ENCODE results near the gene HGFAC.
"Not testable (repeated sequence)": the region's sequence is repeated elsewhere in the genome, so short reads cannot be mapped to it uniquely, and the experiment has no call there.

Gene HGFAC

GRCh38 chr4:3441501-3442459, at the start of gene HGFAC:
Gene HGFAC (plus strand): TSS chr4:3441968. CDS start chr4:3442002, 34 bp downstream.
- DNase-seq: no peak

DNA sequence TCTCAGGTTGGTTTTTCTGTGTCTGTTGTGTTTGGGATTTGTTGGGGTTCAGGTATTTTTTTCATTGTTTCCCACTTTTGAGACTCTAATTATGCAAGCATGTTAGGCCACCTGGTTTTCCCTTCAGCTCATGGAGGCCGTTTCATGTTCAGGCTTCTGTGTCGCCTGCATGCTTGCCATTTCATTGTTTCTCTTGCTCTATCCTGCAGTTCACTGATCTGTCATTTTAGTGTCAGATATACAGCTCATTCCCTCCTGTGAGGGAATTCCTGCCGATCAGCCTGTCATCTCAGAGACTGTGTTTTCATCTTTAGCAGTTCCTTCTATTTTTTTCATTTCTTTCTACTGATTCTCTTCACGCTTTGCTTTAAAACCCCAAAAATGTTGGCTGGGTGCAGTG, 49.4 kb upstream of the HGFAC start:
- no peak for DNase-seq

- no peak for DNase-seq
Observed at GRCh38 chr4:3393171-3393570, 48.6 kb upstream of the HGFAC start.

DNA sequence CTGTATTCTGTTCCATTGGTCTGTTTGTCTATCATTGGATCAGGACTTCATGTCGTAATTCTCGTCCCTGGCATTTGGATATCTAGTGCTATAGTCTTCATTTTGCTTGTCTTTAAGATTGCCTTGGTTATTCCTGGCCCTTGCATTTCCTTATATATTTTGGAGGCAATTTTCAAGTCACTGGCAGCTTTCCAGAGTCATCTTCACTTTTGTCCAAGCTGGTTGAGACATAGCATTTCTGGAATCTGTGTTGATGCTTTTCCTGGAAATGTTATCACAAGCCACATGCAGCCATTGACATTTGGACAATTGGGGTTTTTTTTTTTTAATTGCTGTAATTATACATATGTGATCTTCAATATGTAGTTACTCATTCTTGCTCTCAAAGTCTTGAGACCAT, 45.2 kb upstream of the HGFAC start:
- DNase-seq: no peak

DNA sequence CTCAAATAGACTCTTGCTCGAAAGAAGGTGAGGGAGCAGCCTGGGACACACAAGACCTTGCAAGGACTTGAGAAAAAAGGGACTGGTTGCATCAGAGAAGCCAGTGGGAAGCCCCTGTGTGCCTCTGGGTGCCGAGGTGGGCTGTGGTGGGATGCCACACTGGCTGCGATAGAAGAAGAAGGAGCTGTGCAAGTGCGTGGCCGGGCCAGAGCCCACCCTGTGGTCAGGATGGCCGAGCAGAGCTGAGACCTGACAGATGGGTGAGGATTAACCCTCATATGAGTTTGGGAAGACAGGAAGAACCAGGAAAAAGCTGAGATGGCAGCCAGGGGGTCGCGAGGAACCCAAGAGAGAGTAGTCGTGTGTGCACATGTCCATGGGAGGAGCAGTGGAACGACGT, 44.6 kb upstream of the HGFAC start:
- no peak for DNase-seq

DNA sequence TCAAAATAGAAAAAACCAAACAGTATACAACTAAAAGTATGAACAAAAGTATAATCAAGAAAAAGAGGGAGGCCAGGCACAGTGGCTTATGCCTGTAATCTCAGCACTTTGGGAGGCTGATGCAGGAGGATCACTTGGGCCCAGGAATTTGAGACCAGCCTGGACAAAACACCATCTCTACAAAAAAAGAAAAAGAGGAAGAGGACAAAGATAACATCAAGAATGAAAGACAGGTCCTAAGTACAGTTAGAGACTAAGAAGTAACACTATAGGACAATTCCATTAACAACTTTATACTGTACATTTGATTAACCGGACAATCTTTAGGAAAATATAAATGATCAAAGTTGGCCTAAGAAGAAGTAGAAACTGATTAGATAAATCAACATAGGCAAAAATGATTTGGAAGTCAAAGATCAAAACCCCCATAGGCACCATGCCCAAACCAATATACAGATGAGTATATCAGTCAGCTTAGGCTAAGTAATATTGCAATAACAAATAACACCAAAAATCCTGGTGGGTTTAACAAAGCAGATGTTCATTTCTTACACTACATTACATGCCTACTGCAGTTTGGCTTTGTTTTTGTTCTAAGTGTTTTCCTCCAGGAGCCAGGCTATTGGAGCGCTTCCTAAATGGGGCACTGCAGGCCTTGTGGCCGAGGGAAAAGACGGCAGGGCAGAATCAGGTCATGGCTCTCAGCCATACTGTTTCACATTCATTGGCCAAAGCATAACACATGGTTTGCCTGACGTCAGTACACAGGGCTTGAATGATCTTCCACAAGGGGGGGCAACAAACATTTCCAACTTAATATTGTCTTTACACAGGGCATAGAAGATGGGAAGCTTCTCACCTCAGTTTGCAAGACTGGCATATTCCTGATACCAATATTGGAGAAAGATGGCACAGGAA, 42.2 kb upstream of the HGFAC start:
- DNase-seq: no peak

GRCh38 chr4:3401436-3402171, 40.2 kb upstream of the HGFAC start:
- no peak for DNase-seq

GRCh38 chr4:3402491-3403347, 39.0 kb upstream of the HGFAC start:
- no peak for DNase-seq

DNA sequence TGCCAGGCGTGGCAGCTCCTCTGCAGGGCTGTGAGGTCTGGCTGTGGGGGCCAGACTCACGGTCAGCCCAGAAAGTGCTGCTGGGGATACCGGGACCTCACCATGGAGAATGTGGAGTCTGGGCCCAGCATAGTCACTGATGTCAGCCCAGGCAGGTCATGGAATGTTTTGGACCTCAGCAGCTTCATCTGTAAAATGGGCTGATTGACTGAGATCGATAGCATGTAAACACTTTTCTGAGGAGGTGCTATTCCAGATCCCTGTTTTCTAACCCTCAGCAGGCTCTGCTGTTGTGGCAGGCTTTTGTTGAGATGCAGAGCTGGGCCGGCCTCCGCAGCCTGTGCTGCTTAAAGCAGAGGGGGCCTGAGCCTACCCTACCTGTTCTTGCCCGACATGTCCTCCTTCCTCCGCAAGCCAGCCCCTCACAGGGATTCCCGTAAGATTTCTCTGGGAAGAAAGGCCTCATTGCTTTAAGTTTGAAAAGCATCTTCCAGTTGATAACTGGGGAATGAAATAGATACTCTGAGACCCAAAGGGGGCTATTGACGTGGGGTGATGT, 38.3 kb upstream of the HGFAC start:
- no peak for DNase-seq

DNA sequence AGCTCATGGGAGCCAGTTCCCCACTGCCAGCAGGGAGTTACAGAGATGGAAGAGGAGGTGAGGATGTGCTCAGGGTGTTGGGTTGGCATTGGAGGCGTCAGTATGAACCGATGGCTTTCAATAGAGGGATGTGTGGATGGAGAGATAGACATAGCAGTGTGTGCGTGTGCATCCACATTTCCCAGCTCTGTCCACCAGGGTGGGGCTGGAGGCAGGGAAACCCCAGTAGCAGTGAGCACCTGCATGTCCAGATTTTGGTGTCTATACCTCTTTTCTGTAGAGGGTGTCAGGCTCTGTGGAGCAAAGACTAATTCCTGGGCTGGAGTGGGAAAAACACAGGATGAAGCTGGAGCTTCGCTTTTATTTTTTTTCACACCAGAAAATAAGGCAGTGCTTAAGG, 37.2 kb upstream of the HGFAC start:
- no peak for DNase-seq

GRCh38 chr4:3405176-3405575, 36.6 kb upstream of the HGFAC start:
- no peak for DNase-seq

- DNase-seq: no peak
Observed at GRCh38 chr4:3406021-3406420, 35.7 kb upstream of the HGFAC start.

GRCh38 chr4:3406431-3406830, 35.3 kb upstream of the HGFAC start:
- no peak for DNase-seq

GRCh38 chr4:3407171-3407771, 34.5 kb upstream of the HGFAC start:
- no peak for DNase-seq

DNA sequence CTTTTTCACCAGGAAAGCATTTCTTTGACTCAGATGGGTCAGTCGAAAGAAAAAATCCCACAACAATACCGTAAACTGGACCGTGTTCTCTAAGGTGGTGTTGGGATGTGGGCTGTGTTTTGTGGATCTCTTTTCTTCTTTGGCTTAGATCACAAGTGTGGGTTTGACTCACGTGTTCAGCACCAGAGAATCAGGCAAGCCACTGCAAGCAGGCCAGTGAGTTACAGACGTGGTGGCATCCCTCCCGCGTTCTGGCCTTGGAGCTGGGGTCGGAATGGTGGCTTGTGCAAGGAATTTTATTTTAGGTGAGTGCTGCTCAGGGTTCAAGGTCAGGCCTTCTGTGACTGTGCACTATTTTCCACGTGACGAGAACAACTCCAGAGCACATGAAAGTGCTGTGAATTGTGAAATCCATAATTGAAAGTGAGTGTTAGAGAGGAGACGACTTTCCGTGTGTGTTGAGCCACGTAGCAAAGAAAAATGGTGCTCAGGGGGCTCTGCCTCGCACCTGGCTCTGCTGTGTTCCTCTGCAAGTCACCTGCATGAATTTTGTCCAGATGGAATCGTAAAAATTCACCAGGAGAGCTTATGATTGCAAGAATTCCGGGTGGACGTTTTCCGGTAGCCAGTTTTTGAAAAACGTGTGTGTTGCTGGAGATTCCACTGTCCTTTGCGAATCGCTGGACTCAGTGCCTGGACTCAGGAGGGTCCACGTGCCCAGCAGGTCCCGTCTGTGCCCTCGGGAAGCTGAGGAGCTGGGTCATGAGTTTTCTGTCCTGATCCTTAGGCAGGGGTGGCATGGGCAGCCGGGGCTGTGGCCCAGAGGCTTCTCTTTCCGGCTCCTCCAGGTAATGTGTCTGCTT, 33.6 kb upstream of the HGFAC start:
- no peak for DNase-seq

GRCh38 chr4:3408793-3409330, 32.9 kb upstream of the HGFAC start:
- no peak for DNase-seq

DNA sequence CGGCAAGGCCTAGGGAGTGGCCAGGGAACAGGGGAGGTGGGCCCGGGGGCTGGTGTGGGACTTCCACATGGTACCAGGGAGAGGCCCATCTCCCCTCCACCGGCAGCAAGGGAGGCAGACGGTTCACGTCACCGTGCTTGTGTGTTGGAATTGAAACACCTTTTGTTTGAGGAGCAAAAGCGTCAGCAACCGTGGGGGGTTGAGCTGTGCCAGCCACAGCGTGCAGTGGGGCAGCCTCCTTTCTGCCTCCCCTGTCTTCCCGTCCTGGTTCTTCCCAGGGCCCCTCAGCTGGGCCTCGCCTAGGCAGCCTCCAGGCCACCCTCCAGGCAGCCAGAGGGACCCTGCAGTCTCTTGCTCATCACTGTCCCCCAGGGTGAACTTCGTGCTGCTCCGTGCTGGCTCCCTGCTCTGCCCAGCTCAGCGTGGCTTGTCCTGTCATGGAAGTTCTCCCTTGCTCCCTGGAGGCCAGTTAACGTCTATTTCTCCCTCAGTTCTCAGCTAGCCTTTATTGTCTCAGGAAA, 32.1 kb upstream of the HGFAC start:
- DNase-seq: no peak

- no peak for DNase-seq
Observed at GRCh38 chr4:3410401-3411135, 31.2 kb upstream of the HGFAC start.

DNA sequence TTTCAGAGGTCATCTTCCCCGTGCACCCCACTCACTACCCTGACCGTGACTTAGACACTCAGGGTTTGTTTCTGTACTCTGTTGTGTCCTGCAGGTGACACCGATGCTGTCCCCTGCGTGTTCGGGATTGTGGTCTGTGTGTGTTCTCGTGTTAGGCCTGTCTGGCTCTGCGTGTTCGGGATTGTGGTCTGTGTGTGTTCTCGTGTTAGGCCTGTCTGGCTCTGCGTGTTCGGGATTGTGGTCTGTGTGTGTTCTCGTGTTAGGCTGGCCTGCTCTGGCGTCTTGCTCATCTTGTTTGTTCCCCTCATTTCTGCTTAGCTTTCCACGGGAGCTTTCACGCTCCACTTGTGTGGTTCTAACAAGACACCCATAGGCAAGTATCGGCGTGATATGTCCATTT, 30.6 kb upstream of the HGFAC start:
- DNase-seq: not testable (repeated sequence)
